CD4-positive, alpha-beta T cell treated with Interleukin-10 for 1 hour (primary cell): ENCODE results near the gene ADPRHL1.
"Not testable (repeated sequence)": the region's sequence is repeated elsewhere in the genome, so short reads cannot be mapped to it uniquely, and the experiment has no call there.

Source experiments
- DNase-seq: peaks from one replicate; pipeline ENCODE4 v3.0.0-alpha.2; 2020

Gene ADPRHL1

GRCh38 chr13:113452466-113452865, 822 bp downstream of the ADPRHL1 start:
- no peak for DNase-seq

GRCh38 chr13:113451951-113452421, 1.3 kb downstream of the ADPRHL1 start:
- no peak for DNase-seq

GRCh38 chr13:113450861-113451620, 2.2 kb downstream of the ADPRHL1 start:
- DNase-seq = not testable (repeated sequence)

GRCh38 chr13:113450348-113450744, 2.9 kb downstream of the ADPRHL1 start:
- DNase-seq = not testable (repeated sequence)

GRCh38 chr13:113449693-113450347, 3.5 kb downstream of the ADPRHL1 start:
- DNase-seq = no peak

- peak; percentile 63 for DNase-seq
These were observed 4.2 kb downstream of the ADPRHL1 start for GRCh38 chr13:113448885-113449692.

- no peak for DNase-seq
These were observed 4.8 kb downstream of the ADPRHL1 start for GRCh38 chr13:113448545-113448884.

- DNase-seq = no peak
These were observed 5.7 kb downstream of the ADPRHL1 start for GRCh38 chr13:113447596-113447995.

- no peak for DNase-seq
These were observed 6.8 kb downstream of the ADPRHL1 start for GRCh38 chr13:113446488-113446854.

- no peak for DNase-seq
These were observed 7.3 kb downstream of the ADPRHL1 start for GRCh38 chr13:113445791-113446487.

GRCh38 chr13:113443991-113444390, 9.3 kb downstream of the ADPRHL1 start:
- DNase-seq = no peak

- no peak for DNase-seq
These were observed 10.3 kb downstream of the ADPRHL1 start for GRCh38 chr13:113442985-113443362.

GRCh38 chr13:113442354-113442984, 10.8 kb downstream of the ADPRHL1 start:
- no peak for DNase-seq

GRCh38 chr13:113441661-113442060, 11.6 kb downstream of the ADPRHL1 start:
- DNase-seq = no peak

GRCh38 chr13:113437408-113438010, 15.8 kb downstream of the ADPRHL1 start:
- DNase-seq = no peak

GRCh38 chr13:113436866-113437265, 16.4 kb downstream of the ADPRHL1 start:
- DNase-seq = not testable (repeated sequence)

GRCh38 chr13:113435907-113436306, 17.4 kb downstream of the ADPRHL1 start:
- DNase-seq = not testable (repeated sequence)

- no peak for DNase-seq
These were observed 19.8 kb downstream of the ADPRHL1 start for GRCh38 chr13:113433391-113433916.

GRCh38 chr13:113432506-113433270, 20.6 kb downstream of the ADPRHL1 start:
- no peak for DNase-seq

GRCh38 chr13:113431171-113431570, 22.1 kb downstream of the ADPRHL1 start:
- no peak for DNase-seq
